ENCODE data around the gene ALG11.

ALG11 gene

GRCh38 chr13:51997641-51998330, 14.4 kb upstream of the ALG11 start:
- no peak for DNase-seq

DNA sequence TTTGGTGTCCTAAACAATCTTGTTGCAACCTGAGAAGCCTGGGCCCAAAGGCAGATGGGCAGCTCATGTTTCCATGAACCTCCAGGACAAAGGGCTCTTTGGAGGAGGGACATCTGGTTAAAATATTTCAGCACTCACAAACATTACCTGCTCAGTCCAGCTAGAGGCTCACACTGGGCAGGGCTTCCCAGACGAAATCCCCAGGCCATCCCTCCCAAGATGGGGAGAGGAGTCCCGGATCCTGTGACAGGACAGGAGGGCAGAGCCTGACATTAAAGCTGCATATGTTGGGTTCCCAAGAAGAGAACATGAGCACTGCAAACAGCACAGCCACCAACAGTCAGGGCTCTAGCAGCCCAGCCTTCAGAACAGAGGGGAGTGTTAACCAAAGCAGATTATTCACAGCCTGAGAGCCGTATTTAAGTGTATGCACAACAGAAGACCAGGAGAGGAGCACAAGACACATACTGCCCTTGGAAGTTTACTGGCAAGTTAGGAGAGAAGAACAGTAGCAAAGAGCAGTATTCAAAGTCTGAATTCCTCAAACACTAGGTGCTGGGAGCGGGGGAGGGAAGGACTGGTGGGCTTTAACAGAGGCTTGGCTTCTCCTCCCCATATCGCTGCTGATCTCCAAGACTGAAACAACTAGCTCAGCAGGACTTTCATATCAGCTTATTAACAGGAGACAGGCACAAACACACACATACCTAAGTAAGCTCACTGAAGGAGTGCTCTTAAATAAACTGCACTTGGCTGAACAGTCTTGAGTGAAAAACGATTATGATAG, 13.3 kb upstream of the ALG11 start:
- DNase-seq, result no peak

DNA sequence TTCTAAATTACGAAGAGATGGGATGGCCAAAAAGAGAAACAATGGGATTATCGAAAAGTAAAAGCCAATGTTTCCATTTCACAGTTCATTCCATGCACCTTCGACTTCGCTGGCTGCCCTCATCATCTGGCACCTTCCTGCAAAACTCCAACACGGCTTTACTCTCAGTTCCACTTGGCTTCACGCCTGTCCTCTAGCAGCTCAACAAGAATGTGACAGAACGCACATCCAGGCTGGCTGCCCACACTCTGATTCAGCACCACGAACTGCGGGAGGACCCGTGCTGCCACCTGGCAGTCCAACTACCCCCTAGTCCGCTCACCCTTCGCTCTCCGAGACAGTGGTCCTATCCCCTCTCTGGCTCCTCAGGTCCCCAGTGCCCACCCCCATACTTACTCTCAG, 12.7 kb upstream of the ALG11 start:
- DNase-seq, result no peak

DNA sequence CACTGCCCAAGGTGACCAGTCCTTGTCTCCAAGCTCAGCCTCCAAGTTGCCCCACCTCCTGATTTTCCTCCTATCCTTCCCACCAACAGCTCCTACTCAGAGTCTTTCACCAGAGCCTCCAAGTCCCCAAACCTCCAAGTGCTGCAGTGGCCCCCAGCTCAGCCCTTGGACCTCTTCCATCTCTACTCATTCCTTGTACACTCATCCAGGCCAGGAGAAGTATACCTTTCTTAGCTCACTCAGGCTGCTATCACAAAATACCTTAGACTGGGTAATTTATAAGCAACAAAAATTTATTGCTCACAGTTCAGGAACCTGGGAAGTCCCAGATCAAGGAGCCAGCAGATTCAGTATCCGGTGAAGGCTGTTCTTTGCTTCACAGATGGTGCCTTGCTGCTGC, 12.3 kb upstream of the ALG11 start:
- DNase-seq, result no peak

- DNase-seq, result peak in 1 of 2 experiments; percentile 58
Observed at GRCh38 chr13:52001120-52001731, 11.0 kb upstream of the ALG11 start.

DNA sequence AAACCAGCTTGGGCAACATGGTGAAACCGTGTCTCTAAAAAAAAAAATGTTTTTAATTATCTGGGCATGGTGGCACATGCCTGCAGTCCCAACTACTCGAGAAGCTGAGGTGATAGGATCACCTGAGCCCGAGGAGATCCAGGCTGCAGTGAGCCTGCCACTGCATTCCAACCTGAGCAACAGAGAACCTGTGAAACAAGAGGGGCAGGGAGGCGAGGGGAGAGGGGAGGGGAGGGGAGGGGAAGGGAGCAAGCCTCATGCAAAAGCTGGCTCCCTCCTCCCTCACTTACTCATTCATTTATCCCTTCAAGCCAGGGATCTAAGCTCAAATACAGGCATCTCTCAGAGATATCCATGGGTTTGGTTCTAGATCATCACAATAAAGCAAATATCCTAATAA, 9.8 kb upstream of the ALG11 start:
- DNase-seq, result no peak

DNA sequence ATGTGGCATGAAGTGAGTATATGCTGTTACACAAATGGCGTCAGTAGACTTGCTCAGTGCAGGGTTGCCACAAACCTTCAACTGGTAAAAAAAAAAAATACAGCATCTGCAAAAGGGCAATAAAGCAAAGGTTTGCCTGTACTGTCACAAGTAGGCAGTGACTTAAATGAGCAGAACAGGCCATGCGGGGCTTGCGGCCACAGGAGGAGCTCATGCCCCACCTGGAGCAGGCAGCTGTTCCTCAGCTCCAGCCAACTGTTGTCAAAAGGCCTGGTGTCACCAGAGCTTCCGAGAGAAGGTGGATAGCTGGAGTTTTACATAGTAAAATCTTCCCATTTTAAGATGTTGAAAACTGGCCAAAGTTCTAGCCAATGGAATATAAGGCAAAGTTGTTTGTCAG, 8.7 kb upstream of the ALG11 start:
- DNase-seq, result no peak

- peak in 1 of 2 experiments; percentile 13 for DNase-seq
Observed at GRCh38 chr13:52004511-52005170, 7.6 kb upstream of the ALG11 start.

DNA sequence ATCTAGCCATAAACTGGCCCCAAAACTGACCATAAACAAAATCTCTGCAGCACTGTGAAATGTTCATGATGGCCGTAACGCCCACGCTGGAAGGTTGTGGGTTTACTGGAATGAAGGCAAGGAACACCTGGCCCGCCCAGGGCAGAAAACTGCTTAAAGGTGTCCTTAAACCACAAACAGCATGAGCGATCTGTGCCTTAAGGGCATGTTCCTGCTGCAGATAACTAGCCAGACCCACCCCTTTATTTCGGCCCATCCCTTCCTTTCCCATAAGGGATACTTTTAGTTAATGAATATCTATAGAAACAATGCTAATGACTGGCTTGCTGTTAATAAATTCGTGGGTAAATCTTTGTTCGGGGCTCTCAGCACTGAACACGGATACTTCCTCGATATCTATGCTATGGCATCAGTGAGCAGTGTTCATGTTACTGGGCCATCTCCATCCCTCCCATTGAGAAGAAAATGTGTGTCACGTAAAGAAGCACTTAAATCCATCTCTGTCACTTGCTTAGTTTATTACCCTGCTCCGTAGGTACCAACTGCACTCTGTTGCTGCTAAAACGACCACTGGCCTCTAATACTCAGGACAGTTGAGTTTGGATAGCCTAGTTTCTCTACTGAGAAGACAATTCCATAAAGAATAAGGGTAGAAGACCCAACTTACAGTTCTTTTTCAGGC, 6.2 kb upstream of the ALG11 start:
- no peak for DNase-seq

- no peak for DNase-seq
Observed at GRCh38 chr13:52006523-52007245, 5.5 kb upstream of the ALG11 start.

DNA sequence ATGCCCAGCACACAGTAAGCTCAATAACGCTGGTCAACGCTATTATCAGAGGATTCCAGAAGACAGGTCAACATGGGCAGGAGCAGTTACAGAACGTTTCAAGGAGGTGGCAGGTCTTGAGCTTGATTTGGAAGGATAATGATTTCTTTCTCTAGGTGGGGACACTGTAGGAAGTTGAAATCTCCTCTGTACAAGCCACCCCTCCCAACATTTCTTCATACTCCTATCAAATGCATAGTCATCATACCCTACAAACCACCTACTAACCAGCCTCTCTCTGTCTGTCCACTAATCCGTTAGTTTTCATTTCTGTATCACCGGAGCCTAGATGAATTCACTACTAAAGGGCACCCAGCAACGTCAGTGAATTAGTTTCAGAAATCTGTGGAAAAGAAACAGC, 2.3 kb upstream of the ALG11 start:
- no peak for DNase-seq

- no peak for DNase-seq
Observed at GRCh38 chr13:52010890-52011631, 1.1 kb upstream of the ALG11 start, which contains the start of gene ATP7B. TSS of gene ATP7B (minus strand) at chr13:52011450. CDS start at chr13:52011337, 113 bp downstream.

GRCh38 chr13:52012512-52012836, 276 bp downstream of the ALG11 start:
- DNase-seq, result no peak

DNA sequence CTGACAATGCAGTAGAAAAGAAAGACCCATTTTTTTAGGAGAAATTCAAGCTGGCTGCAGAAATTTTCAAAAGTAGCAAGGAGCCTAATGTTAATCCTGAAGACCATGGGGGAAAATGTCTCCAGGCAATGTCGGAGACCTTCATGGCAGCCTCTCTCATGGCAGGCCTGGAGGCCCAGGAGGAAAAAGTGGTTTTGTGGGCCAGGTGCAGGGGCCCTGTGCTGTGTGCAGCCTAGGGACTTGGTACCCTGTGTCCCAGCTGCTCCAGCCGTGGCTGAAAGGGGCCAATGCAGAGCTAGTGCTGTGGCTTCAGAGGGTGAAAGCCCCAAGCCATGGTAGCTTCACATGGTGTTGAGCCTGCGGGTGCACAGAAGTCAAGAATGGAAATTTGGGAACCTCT, 4.1 kb downstream of the ALG11 start:
- DNase-seq, result no peak

- no peak for DNase-seq
Observed at GRCh38 chr13:52020191-52020590, 8.0 kb downstream of the ALG11 start.

DNA sequence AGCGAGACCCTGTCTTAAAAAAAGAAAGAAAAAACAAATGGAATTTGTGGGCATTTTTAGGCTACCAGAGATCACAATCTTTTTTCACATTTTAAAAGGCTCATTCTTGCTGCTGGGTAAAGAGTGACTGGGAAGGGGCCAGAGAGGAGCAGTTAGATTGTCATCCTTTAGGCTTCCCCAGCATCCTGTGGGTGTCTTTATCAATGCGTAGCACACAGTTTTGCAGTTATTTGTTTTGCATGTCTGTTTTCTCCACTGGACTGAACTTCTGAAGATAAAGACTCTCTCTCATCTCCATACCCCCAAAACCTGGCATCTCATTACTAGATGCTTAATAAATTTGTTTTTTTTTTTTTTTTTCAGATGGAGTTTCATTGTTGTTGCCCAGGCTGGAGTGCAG, 10.2 kb downstream of the ALG11 start:
- DNase-seq, result no peak

GRCh38 chr13:52024481-52024880, 12.3 kb downstream of the ALG11 start, which contains the start of gene UTP14C:
TSS of gene UTP14C (plus strand) at chr13:52024691. CDS start at chr13:52028805, 4,114 bp downstream.
- DNase-seq, result no peak

DNA sequence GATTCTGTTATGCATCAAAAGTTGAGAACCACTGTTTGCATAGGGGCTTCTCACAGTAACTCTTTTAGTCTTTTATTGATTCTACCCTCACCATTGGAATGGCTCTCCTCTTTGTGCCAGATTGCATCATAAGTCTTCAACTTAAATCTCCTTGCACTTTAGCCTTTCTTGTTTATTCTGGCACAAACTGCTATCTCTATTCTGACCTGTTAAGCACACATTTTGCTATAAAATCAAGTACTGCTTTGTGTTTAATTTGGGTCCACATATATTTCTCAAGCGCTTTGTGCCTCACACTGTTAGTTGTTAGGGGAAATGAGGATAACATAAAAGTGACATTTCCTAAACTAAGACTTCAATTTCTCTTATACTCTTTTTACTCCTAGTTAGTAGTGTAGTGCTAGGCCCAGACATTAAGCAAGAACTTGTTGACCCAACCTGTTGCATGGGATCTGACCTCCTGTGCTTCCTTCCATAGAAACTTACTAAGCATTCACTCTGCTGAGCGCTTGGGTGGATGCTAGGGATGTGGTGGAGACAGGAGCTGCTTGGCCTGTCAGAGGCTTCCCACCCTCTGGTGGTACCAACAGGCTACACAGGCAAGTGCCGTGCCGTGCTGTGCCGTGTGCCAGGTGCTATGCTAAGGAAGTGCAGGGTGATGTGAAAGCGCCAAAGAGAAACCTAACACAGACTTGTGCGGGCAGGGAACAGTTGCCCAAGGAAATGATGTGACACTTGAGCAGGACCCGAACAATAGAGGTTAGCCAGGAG, 13.5 kb downstream of the ALG11 start:
- DNase-seq, result no peak

DNA sequence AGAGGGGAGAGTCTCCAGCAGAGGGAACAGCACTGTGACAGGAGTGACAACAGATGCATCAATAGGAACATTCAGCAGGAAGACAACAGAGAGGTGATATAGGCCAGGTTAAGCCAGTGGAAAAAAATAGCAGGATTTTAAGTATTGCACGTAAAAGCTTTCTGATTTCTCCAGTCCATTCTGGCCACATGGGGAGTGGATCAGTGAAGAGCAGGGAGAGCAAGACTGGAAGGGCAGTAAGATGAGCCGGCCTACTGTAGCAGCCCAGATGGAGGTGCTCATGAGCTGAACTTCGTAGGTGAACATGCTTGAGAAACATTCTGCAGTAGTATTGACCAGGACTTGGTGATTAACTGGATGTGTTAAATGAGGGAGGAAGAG, 14.0 kb downstream of the ALG11 start:
- DNase-seq, result no peak

GRCh38 chr13:52027832-52028231, 15.6 kb downstream of the ALG11 start:
- no peak for DNase-seq

- DNase-seq, result no peak
Observed at GRCh38 chr13:52029569-52029968, 17.4 kb downstream of the ALG11 start.

All from SW 1271 (cell line).